NT2/D1 (cell line): ENCODE results near the gene TTC24.

Experiments used
- DNase-seq: peaks from one replicate; pipeline ENCODE4 v3.0.0-alpha.2; 2011; ENCODE audit warnings: low read depth, low spot score
- H3K27me3 ChIP-seq: 2 replicates; pipeline ENCODE4 v1.6.0; 2011; ENCODE audit warnings: mild to moderate bottlenecking; ENCODE audit not compliant: insufficient read length, insufficient read depth
- H3K36me3 ChIP-seq: 2 replicates; pipeline ENCODE4 v1.6.1; 2011; ENCODE audit warnings: mild to moderate bottlenecking, low read length, mixed read lengths; ENCODE audit not compliant: insufficient read depth, insufficient read length
- H3K4me1 ChIP-seq: 2 replicates; pipeline ENCODE4 v1.5.1; 2011; ENCODE audit not compliant: insufficient read depth, insufficient read length
- H3K4me3 ChIP-seq: 2 replicates; pipeline ENCODE4 v1.5.1; 2011; ENCODE audit warnings: low read depth; ENCODE audit not compliant: insufficient read length
- H3K9ac ChIP-seq: 2 replicates; pipeline ENCODE4 v1.6.0; 2011; ENCODE audit warnings: low read depth; ENCODE audit not compliant: insufficient read length
- H3K9me3 ChIP-seq: 2 replicates; pipeline ENCODE4 v1.5.1; 2011; ENCODE audit warnings: mild to moderate bottlenecking, low read length; ENCODE audit not compliant: insufficient read depth
- SUZ12 ChIP-seq: IDR thresholded peaks from 2 replicates; pipeline ENCODE4 v1.6.1; 2011; ENCODE audit not compliant: insufficient read length, insufficient read depth; ENCODE audit errors: extremely low read depth
- YY1 ChIP-seq: IDR thresholded peaks from 2 replicates; pipeline ENCODE4 v1.6.1; 2011; ENCODE audit not compliant: insufficient read length, insufficient read depth
- ZNF274 ChIP-seq: IDR thresholded peaks from 2 replicates; pipeline ENCODE4 v1.6.1; 2011; ENCODE audit warnings: mild to moderate bottlenecking, low read depth, low read length

The TTC24 gene

GRCh38 chr1:156579472-156579871 lies at the start of gene TTC24:
Gene TTC24, plus strand, starts transcription at chr1:156579723. Its CDS starts 1,642 bp downstream, at chr1:156581365.
- no peak for DNase-seq
- TF ChIP-seq ZNF274 = no peak
- no peaks in the 10 kb centered on the region for H3K9me3 ChIP-seq
- H3K36me3 ChIP-seq = no peaks in the 10 kb centered on the region
- H3K9ac ChIP-seq = no peak within 1 kb of the TSS
- H3K4me1 ChIP-seq = no peaks in the 10 kb centered on the region
- no peaks in the 10 kb centered on the region for H3K27me3 ChIP-seq
- no peak within 1 kb of the TSS for H3K4me3 ChIP-seq

- Histone ChIP-seq H3K9ac (no peak overlapping the region), H3K4me3 (no peak overlapping the region), H3K9me3 (peaks cover 11% of the 10 kb centered on the region; the same call in 1 of the 2 replicates), H3K36me3 (peaks cover 91% of the 10 kb centered on the region), H3K4me1 (peaks cover 10% of the 10 kb centered on the region), H3K27me3 (no peaks in the 10 kb centered on the region)
- no peak for DNase-seq
- TF ChIP-seq SUZ12 = no peak
Measured at GRCh38 chr1:156530006-156530405, 49.5 kb upstream of the TTC24 start.

- no peak overlapping the region for H3K4me3 ChIP-seq
- no peak overlapping the region for H3K9ac ChIP-seq
- no peak for TF ChIP-seq ZNF274
- no peak for TF ChIP-seq YY1
- no peak for TF ChIP-seq SUZ12
- no peaks in the 10 kb centered on the region for H3K27me3 ChIP-seq
- no peaks in the 10 kb centered on the region for H3K4me1 ChIP-seq
- DNase-seq = no peak
- peaks cover 11% of the 10 kb centered on the region; the same call in 1 of the 2 replicates for H3K9me3 ChIP-seq
- peaks cover 98% of the 10 kb centered on the region for H3K36me3 ChIP-seq
Measured at GRCh38 chr1:156532374-156532773, 47.1 kb upstream of the TTC24 start.

- Histone ChIP-seq H3K4me3 (no peak overlapping the region), H3K9me3 (peaks cover 5% of the 10 kb centered on the region; the same call in 1 of the 2 replicates), H3K4me1 (peaks cover 2% of the 10 kb centered on the region), H3K36me3 (peaks cover 94% of the 10 kb centered on the region), H3K27me3 (no peaks in the 10 kb centered on the region), H3K9ac (no peak overlapping the region)
- TF ChIP-seq YY1 = no peak
- no peak for TF ChIP-seq SUZ12
- no peak for TF ChIP-seq ZNF274
- DNase-seq = no peak
Measured at GRCh38 chr1:156533568-156534220, 45.8 kb upstream of the TTC24 start.

GRCh38 chr1:156534424-156535060 lies 45.0 kb upstream of the TTC24 start:
- Histone ChIP-seq H3K9me3 (no peaks in the 10 kb centered on the region), H3K27me3 (no peaks in the 10 kb centered on the region), H3K36me3 (peaks cover 94% of the 10 kb centered on the region), H3K9ac (no peak overlapping the region), H3K4me1 (peaks cover 4% of the 10 kb centered on the region), H3K4me3 (no peak overlapping the region)
- TF ChIP-seq ZNF274 (no peak), SUZ12 (no peak), YY1 (no peak)
- DNase-seq = no peak

GRCh38 chr1:156537027-156537426 lies 42.5 kb upstream of the TTC24 start:
- Histone ChIP-seq H3K4me3 (no peak overlapping the region), H3K9ac (no peak overlapping the region), H3K4me1 (peaks cover 4% of the 10 kb centered on the region), H3K36me3 (peaks cover 96% of the 10 kb centered on the region), H3K9me3 (no peaks in the 10 kb centered on the region), H3K27me3 (no peaks in the 10 kb centered on the region)
- DNase-seq = no peak
- TF ChIP-seq YY1 (no peak), SUZ12 (no peak), ZNF274 (no peak)

GRCh38 chr1:156538711-156539440 lies 40.6 kb upstream of the TTC24 start:
- H3K36me3 ChIP-seq = peaks cover 95% of the 10 kb centered on the region
- H3K4me3 ChIP-seq = no peak overlapping the region
- DNase-seq = no peak
- TF ChIP-seq SUZ12 (no peak), YY1 (no peak), ZNF274 (no peak)
- H3K9me3 ChIP-seq = no peaks in the 10 kb centered on the region
- H3K9ac ChIP-seq = no peak overlapping the region
- no peaks in the 10 kb centered on the region for H3K27me3 ChIP-seq
- peaks cover 4% of the 10 kb centered on the region for H3K4me1 ChIP-seq
